MM.1S (cell line): ENCODE results near the gene SLC37A1.

Experiments
- DNase-seq: peaks from one replicate; pipeline ENCODE4 v3.0.0-alpha.2; 2015
- H2AFZ ChIP-seq: fragments of 300-600 bp; sonication (generic); 2 replicates; pipeline ENCODE4 v1.6.0; 2016; ENCODE audit warnings: antibody characterized with exemption, low read length
- H3F3A ChIP-seq: fragments of 300-600 bp; sonication (generic); 2 replicates; pipeline ENCODE4 v1.6.1; 2016; ENCODE audit warnings: mild to moderate bottlenecking, antibody characterized with exemption, low read length, moderate library complexity, mixed read lengths; ENCODE audit not compliant: insufficient read depth
- H3K27ac ChIP-seq: fragments of 300-600 bp; sonication (generic); 2 replicates; pipeline ENCODE4 v1.5.1; 2016; ENCODE audit warnings: mild to moderate bottlenecking, low read length
- H3K27me3 ChIP-seq: fragments of 300-600 bp; sonication (generic); replicated peaks from 2 replicates; pipeline ENCODE4 v1.6.0; 2016; ENCODE audit warnings: low read length; ENCODE audit not compliant: insufficient read depth
- H3K36me3 ChIP-seq: fragments of 300-600 bp; sonication (generic); replicated peaks from 2 replicates; pipeline ENCODE4 v1.6.1; 2016; ENCODE audit warnings: mild to moderate bottlenecking, low read length, mixed read lengths; ENCODE audit not compliant: insufficient read depth
- H3K4me1 ChIP-seq: fragments of 300-600 bp; sonication (generic); 2 replicates; pipeline ENCODE4 v1.6.1; 2016; ENCODE audit warnings: low read length, mixed read lengths
- H3K4me2 ChIP-seq: fragments of 300-600 bp; sonication (generic); 2 replicates; pipeline ENCODE4 v1.6.0; 2016; ENCODE audit warnings: low read depth, low read length
- H3K4me3 ChIP-seq: fragments of 300-600 bp; sonication (generic); 2 replicates; pipeline ENCODE4 v1.5.1; 2016; ENCODE audit warnings: low read length, mixed read lengths
- H3K79me2 ChIP-seq: fragments of 300-600 bp; sonication (generic); 2 replicates; pipeline ENCODE4 v1.6.1; 2016; ENCODE audit warnings: mixed run types, low read length, mixed read lengths
- H3K9ac ChIP-seq: fragments of 300-600 bp; sonication (generic); 2 replicates; pipeline ENCODE4 v1.6.1; 2016; ENCODE audit warnings: low read length, mixed read lengths
- H3K9me2 ChIP-seq: fragments of 300-600 bp; sonication (generic); replicated peaks from 2 replicates; pipeline ENCODE4 v1.6.1; 2016; ENCODE audit warnings: mild to moderate bottlenecking, low read length, mixed read lengths; ENCODE audit not compliant: insufficient read depth
- H3K9me3 ChIP-seq: fragments of 300-600 bp; sonication (generic); replicated peaks from 2 replicates; pipeline ENCODE4 v1.6.1; 2016; ENCODE audit warnings: mild to moderate bottlenecking, low read length, mixed read lengths; ENCODE audit not compliant: insufficient read depth
- H4K20me1 ChIP-seq: fragments of 300-600 bp; sonication (generic); 2 replicates; pipeline ENCODE4 v1.6.1; 2016; ENCODE audit warnings: mild to moderate bottlenecking, low read length, moderate library complexity, mixed read lengths; ENCODE audit not compliant: insufficient read depth
- CTCF ChIP-seq: fragments of 300-600 bp; sonication (generic); IDR thresholded peaks from 2 replicates; pipeline ENCODE4 v1.5.1; 2016; ENCODE audit warnings: antibody characterized with exemption, low read length, mixed read lengths
- EZH2 ChIP-seq: fragments of 300-600 bp; sonication (generic); optimal IDR thresholded peaks from 2 replicates; pipeline ENCODE3; 2017; ENCODE audit warnings: low read depth, mild to moderate bottlenecking, antibody characterized with exemption, low read length, mixed read lengths
- EZH2phosphoT487 ChIP-seq: fragments of 300-600 bp; sonication (generic); IDR thresholded peaks from 2 replicates; pipeline ENCODE4 v1.6.1; 2018; ENCODE audit warnings: antibody characterized with exemption, low read length

SLC37A1 gene

GRCh38 chr21:42493109-42494060, 20.3 kb upstream of the SLC37A1 start:
- no peak overlapping the region for H3K9ac ChIP-seq
- peaks cover 6% of the 10 kb centered on the region; the same call in 1 of the 2 replicates for H3F3A ChIP-seq
- H3K9me2 ChIP-seq = no peaks in the 10 kb centered on the region
- H3K36me3 ChIP-seq = no peaks in the 10 kb centered on the region
- no peak overlapping the region for H3K27ac ChIP-seq
- no peak for DNase-seq
- TF ChIP-seq EZH2 (no peak), EZH2phosphoT487 (no peak), CTCF (no peak)
- no peak overlapping the region for H2AFZ ChIP-seq
- H3K4me1 ChIP-seq = peaks cover 14% of the 10 kb centered on the region
- H3K79me2 ChIP-seq = no peaks in the 10 kb centered on the region
- H4K20me1 ChIP-seq = no peaks in the 10 kb centered on the region
- no peak overlapping the region for H3K4me3 ChIP-seq
- H3K27me3 ChIP-seq = peaks cover 57% of the 10 kb centered on the region
- no peaks in the 10 kb centered on the region for H3K9me3 ChIP-seq
- H3K4me2 ChIP-seq = no peak overlapping the region

GRCh38 chr21:42495027-42495426, 18.6 kb upstream of the SLC37A1 start:
- Histone ChIP-seq H3K9me2 (no peaks in the 10 kb centered on the region), H3K36me3 (no peaks in the 10 kb centered on the region), H3K9ac (peak overlapping the region; percentile 57), H3K4me1 (peaks cover 14% of the 10 kb centered on the region), H3K4me2 (peak overlapping the region; percentile 99), H3K27me3 (peaks cover 73% of the 10 kb centered on the region), H3K9me3 (no peaks in the 10 kb centered on the region), H3F3A (peaks cover 6% of the 10 kb centered on the region; the same call in 1 of the 2 replicates), H2AFZ (no peak overlapping the region), H4K20me1 (no peaks in the 10 kb centered on the region), H3K79me2 (no peaks in the 10 kb centered on the region), H3K4me3 (peak overlapping the region; percentile 82; the same call in 1 of the 2 replicates), H3K27ac (no peak overlapping the region)
- TF ChIP-seq CTCF (no peak), EZH2 (no peak), EZH2phosphoT487 (no peak)
- no peak for DNase-seq

- Histone ChIP-seq H3K4me1 (peaks cover 14% of the 10 kb centered on the region), H3K36me3 (no peaks in the 10 kb centered on the region), H3F3A (peaks cover 6% of the 10 kb centered on the region; the same call in 1 of the 2 replicates), H3K4me3 (peak overlapping the region; percentile 82), H3K9me3 (no peaks in the 10 kb centered on the region), H3K79me2 (no peaks in the 10 kb centered on the region), H3K27ac (peak overlapping the region; percentile 56; the same call in 1 of the 2 replicates), H4K20me1 (no peaks in the 10 kb centered on the region), H3K4me2 (peak overlapping the region; percentile 99), H3K9me2 (no peaks in the 10 kb centered on the region), H2AFZ (peak overlapping the region; percentile 72), H3K9ac (peak overlapping the region; percentile 57), H3K27me3 (peaks cover 75% of the 10 kb centered on the region)
- no peak for DNase-seq
- TF ChIP-seq CTCF = no peak
- TF ChIP-seq EZH2phosphoT487 = no peak
- no peak for TF ChIP-seq EZH2
These were observed 17.9 kb upstream of the SLC37A1 start for GRCh38 chr21:42495765-42496119.
